ENCODE data around the gene KLHL10.

- TF ChIP-seq POLR2A (IDR thresholded peaks at IDR 0.05): no peak
- TF ChIP-seq CTCF (IDR thresholded peaks at IDR 0.05): no peak
- no peak for TF ChIP-seq EP300 (IDR thresholded peaks at IDR 0.05)
These were observed 30.9 kb downstream of the KLHL10 start for GRCh38 chr17:41868568-41868967.

Measured in ovary (tissue), 3 donors.